ENCODE measurements around the gene LIG1. TPM values are rescaled to one million over a fixed set of nuclear protein-coding genes. Genes with fewer than 3 reads are reported as not detected.

The LIG1 gene
- total RNA-seq, 1 experiment from 2014 or later: 115 TPM

DNA sequence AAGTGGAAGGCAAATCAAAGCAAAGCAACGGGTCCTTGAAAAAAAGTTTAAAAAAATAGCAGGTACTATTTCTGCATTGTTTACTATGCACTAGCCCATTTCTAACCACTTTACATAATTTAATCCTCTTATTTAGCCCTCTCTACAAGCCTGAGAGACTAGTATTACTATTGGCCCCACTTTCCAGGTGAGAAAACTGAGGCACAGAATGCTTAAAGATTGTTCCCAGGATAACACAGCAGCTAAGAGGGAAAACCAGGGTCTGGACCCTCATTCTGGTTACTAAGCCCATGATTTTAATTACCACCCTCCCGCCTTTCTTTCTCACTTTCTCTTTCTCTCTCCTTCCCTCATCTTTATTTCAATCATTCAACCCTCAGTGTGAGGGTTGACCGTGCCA, 6.1 kb upstream of the LIG1 start:
- Histone ChIP-seq H3K27me3 (ENCODE audit: insufficient read depth, low read length) (no peaks in the 10 kb centered on the region), H3K4me2 (ENCODE audit: insufficient read depth, insufficient read length, low read length) (no peak overlapping the region), H4K5ac (ENCODE audit: insufficient read length, low read depth, low read length) (no peak overlapping the region), H3K4ac (ENCODE audit: low read depth, low read length) (no peak overlapping the region), H3T11ph (ENCODE audit: low read length) (no peak overlapping the region), H3K9me3 (ENCODE audit: control insufficient read depth, low read depth, low read length) (peaks cover 2% of the 10 kb centered on the region), H3K18ac (ENCODE audit: insufficient read length, low read depth, low read length) (no peak overlapping the region), H3K23ac (ENCODE audit: insufficient read length, low read depth, low read length) (no peak overlapping the region), H2BK15ac (ENCODE audit: low read depth, low read length) (no peak overlapping the region), H3K9ac (ENCODE audit: extremely low read depth, insufficient read length, low read length) (no peak overlapping the region), H2AK5ac (ENCODE audit: insufficient read length, low read length) (no peak overlapping the region), H3K27ac (ENCODE audit: insufficient read length, low read depth, low read length) (no peak overlapping the region), H2BK120ac (ENCODE audit: low read depth, low read length, poor library complexity, severe bottlenecking) (no peak overlapping the region), H4K20me1 (ENCODE audit: control insufficient read depth, insufficient read depth, insufficient read length) (no peaks in the 10 kb centered on the region), H3K4me1 (ENCODE audit: insufficient read depth, low read length) (no peaks in the 10 kb centered on the region), H2AFZ (ENCODE audit: low read length) (no peak overlapping the region), H2BK12ac (ENCODE audit: insufficient read length, low read depth, low read length) (no peak overlapping the region), H2BK20ac (ENCODE audit: low read depth, low read length, poor library complexity, severe bottlenecking) (no peak overlapping the region), H4K8ac (replicated peaks; ENCODE audit: insufficient read length, low read depth, low read length) (no peak overlapping the region), H2BK5ac (ENCODE audit: insufficient read length, low read length) (no peak overlapping the region), H3K23me2 (ENCODE audit: insufficient read length, low read depth, low read length, poor library complexity, severe bottlenecking) (peaks cover 1% of the 10 kb centered on the region), H3K79me2 (ENCODE audit: insufficient read depth, low read length) (no peaks in the 10 kb centered on the region), H3K79me1 (ENCODE audit: insufficient read depth, low read depth, low read length, poor library complexity, severe bottlenecking) (no peaks in the 10 kb centered on the region), H4K91ac (ENCODE audit: insufficient read length, low read depth, low read length) (no peak overlapping the region), H3K14ac (ENCODE audit: insufficient read depth, low read length) (no peak overlapping the region), H3K56ac (ENCODE audit: insufficient read length, low read depth, low read length) (no peak overlapping the region)
- DNase-seq: no peak
- H3K4me1 Mint-ChIP-seq: peaks cover 3% of the 10 kb centered on the region in 2 experiments
- no peak overlapping the region for H3K27ac Mint-ChIP-seq
- no peak overlapping the region; a peak in 1 of 5 replicates for H3K4me3 Mint-ChIP-seq
- peaks cover 8 to 10% of the 10 kb centered on the region in 2 experiments for H3K9me3 Mint-ChIP-seq
- H3K36me3 Mint-ChIP-seq (ENCODE audit: insufficient read depth in 1 of 3, low read depth in 3 of 3): peaks cover 42 to 71% (median 60%) of the 10 kb centered on the region in 3 experiments
- WGBS (ENCODE audit: extremely low coverage, insufficient read length, low lambda C conversion rate): 100% methylated on average over 1 of the region's 3 CpGs
- TF ChIP-seq, protein P1, sequence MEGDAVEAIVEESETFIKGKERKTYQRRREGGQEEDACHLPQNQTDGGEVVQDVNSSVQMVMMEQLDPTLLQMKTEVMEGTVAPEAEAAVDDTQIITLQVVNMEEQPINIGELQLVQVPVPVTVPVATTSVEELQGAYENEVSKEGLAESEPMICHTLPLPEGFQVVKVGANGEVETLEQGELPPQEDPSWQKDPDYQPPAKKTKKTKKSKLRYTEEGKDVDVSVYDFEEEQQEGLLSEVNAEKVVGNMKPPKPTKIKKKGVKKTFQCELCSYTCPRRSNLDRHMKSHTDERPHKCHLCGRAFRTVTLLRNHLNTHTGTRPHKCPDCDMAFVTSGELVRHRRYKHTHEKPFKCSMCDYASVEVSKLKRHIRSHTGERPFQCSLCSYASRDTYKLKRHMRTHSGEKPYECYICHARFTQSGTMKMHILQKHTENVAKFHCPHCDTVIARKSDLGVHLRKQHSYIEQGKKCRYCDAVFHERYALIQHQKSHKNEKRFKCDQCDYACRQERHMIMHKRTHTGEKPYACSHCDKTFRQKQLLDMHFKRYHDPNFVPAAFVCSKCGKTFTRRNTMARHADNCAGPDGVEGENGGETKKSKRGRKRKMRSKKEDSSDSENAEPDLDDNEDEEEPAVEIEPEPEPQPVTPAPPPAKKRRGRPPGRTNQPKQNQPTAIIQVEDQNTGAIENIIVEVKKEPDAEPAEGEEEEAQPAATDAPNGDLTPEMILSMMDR (conservative IDR thresholded peaks at IDR 0.05): no peak
- no peaks in the 10 kb centered on the region for H3K27me3 Mint-ChIP-seq (ENCODE audit: low read depth)

Measured in H9 (cell line).